OCI-LY3 (cell line): ENCODE measurements around the gene LINGO1.

Experiments used
- EZH2phosphoT487 ChIP-seq: fragments of 200-600 bp; shearing (Covaris generic); IDR thresholded peaks from 2 replicates; pipeline ENCODE4 v1.6.1; 2018; ENCODE audit warnings: antibody characterized with exemption, mixed run types, low read depth
- TF ChIP-seq, protein P1 (sequence below): fragments of 200-600, 300-600 bp; sonication (generic); IDR thresholded peaks from 2 replicates; pipeline ENCODE4 v1.5.1; 2014; ENCODE audit warnings: antibody characterized with exemption, low read length, low read depth

DNA sequence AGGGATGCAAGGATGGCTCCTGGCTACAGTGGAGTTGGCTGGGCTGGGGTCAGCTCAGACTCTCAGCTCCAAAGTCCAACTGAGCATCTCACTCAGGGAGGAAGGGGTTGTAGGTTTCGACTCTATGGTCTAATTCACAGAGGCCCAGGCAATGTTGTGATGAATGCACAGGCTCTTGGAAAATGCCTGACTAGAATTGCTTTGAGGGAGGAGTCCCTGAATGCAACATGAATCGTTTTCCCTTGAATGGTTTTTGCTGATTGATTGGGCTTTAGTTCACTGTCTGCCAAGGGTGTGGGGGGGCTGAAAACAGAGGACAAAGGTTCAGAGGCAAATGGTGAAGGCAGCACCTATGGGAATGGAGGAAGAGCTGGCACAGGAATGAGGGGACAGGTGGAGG lies 48.6 kb upstream of the LINGO1 start:
- TF ChIP-seq, protein P1, sequence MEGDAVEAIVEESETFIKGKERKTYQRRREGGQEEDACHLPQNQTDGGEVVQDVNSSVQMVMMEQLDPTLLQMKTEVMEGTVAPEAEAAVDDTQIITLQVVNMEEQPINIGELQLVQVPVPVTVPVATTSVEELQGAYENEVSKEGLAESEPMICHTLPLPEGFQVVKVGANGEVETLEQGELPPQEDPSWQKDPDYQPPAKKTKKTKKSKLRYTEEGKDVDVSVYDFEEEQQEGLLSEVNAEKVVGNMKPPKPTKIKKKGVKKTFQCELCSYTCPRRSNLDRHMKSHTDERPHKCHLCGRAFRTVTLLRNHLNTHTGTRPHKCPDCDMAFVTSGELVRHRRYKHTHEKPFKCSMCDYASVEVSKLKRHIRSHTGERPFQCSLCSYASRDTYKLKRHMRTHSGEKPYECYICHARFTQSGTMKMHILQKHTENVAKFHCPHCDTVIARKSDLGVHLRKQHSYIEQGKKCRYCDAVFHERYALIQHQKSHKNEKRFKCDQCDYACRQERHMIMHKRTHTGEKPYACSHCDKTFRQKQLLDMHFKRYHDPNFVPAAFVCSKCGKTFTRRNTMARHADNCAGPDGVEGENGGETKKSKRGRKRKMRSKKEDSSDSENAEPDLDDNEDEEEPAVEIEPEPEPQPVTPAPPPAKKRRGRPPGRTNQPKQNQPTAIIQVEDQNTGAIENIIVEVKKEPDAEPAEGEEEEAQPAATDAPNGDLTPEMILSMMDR: no peak
- no peak for TF ChIP-seq EZH2phosphoT487
